Stimulated activated CD8-positive, alpha-beta memory T cell treated with anti-CD3 and anti-CD28 coated beads, Interleukin-12 subunit alpha, Interleukin-12 subunit beta, amount 100 ng/mL, for 4 hours (primary cell): ENCODE results near the gene RPS17.
"Not testable (repeated sequence)": the region's sequence is repeated elsewhere in the genome, so short reads cannot be mapped to it uniquely, and the experiment has no call there.

ENCODE experiments used
- DNase-seq: peaks from one replicate; pipeline ENCODE4 v3.0.0-alpha.2; 2020; ENCODE audit warnings: low read depth

Gene RPS17

DNA sequence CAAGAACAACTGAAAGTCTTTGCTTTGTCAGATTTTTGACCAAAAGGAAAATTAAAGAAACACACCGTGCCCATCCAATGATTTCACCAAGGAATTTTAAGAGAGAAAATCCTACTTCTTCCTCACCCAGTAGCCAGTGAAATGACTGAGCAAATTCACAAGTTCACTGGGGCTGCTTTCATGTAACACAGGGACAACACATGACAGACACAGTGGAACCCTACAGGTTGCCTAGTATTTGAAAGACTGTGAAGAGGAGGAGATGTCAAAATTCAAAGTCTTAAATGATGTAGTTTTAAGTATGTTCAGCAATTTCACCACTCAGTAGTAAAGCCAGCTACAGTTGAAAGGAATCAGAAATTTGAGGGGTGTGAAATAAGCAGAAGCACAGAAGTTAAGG, 33.2 kb downstream of the RPS17 start:
- not testable (repeated sequence) for DNase-seq

- DNase-seq: not testable (repeated sequence)
Observed at GRCh38 chr15:82505842-82506241, 34.4 kb downstream of the RPS17 start.

GRCh38 chr15:82504074-82504473, 36.2 kb downstream of the RPS17 start:
- DNase-seq: not testable (repeated sequence)

- DNase-seq: not testable (repeated sequence)
Observed at GRCh38 chr15:82502700-82503339, 37.4 kb downstream of the RPS17 start.

- DNase-seq: not testable (repeated sequence)
Observed at GRCh38 chr15:82500772-82501171, 39.5 kb downstream of the RPS17 start.

DNA sequence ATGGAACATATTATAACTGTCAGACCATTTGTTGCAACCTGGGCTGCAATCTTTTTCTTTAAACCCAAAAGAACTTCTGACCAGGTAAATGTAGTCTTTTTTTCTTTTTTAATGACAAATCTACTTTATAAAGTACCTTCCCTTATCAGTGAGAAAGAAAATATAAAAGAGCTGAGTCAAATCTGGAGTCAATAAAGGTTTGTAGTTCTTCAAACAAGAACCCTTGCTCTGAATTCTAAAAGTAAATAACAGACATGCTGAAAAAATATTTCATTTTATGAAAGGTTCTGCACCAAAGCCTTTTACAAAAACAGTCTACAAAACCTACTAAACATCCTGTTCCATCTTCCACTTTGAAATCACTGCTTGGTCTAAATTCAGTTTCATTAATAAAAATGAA, 42.3 kb downstream of the RPS17 start:
- DNase-seq: not testable (repeated sequence)

GRCh38 chr15:82488250-82488649, 52.0 kb downstream of the RPS17 start:
- not testable (repeated sequence) for DNase-seq

DNA sequence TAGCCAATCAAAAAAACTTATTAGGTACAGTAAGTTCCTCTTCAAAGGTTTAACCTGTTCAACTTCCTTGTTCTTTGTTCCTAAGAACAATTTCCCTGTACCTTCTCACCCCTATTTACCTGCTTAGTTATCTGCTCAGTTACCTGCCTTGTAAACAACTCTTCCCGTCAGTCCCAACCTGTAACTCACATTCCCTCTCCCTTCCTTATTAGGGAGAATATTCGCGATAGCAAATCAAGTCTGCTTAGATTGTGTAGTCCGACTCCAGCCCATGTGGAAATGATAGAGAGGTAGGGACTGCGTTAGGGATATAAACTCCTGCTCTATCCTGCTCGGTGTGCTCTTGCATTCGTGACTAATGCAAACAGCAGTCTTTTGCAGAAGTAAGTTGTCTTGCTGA, 53.2 kb downstream of the RPS17 start:
- DNase-seq: not testable (repeated sequence)
